ENCODE results near the gene MAP2K6. TPM values are rescaled to one million over a fixed set of nuclear protein-coding genes. Genes with fewer than 3 reads are reported as not detected.

Gene MAP2K6
- total RNA-seq, 1 donor from 2014 or later = 30.5 TPM

- Mint-ChIP-seq H3K9me3 (ENCODE audit: unreplicated experiment) (no peaks in the 10 kb centered on the region), H3K27me3 (ENCODE audit: unreplicated experiment) (peaks cover 4% of the 10 kb centered on the region), H3K4me1 (ENCODE audit: unreplicated experiment) (peaks cover 46% of the 10 kb centered on the region), H3K36me3 (ENCODE audit: low read depth, unreplicated experiment) (peaks cover 9% of the 10 kb centered on the region), H3K4me3 (ENCODE audit: unreplicated experiment) (no peak overlapping the region), H3K27ac (ENCODE audit: unreplicated experiment) (no peak overlapping the region)
- DNase-seq (ENCODE audit: low spot score) = no peak
- TF ChIP-seq CTCF (IDR thresholded peaks at IDR 0.05; ENCODE audit: unreplicated experiment) = no peak
Observed at GRCh38 chr17:69590671-69591070, 176.2 kb downstream of the MAP2K6 start.

GRCh38 chr17:69592692-69593350 is 178.3 kb downstream of the MAP2K6 start:
- TF ChIP-seq CTCF (IDR thresholded peaks at IDR 0.05; ENCODE audit: unreplicated experiment) = no peak
- Mint-ChIP-seq H3K27me3 (ENCODE audit: unreplicated experiment) (peaks cover 4% of the 10 kb centered on the region), H3K36me3 (ENCODE audit: low read depth, unreplicated experiment) (peaks cover 9% of the 10 kb centered on the region), H3K4me1 (ENCODE audit: unreplicated experiment) (peaks cover 49% of the 10 kb centered on the region), H3K27ac (ENCODE audit: unreplicated experiment) (peak overlapping the region; percentile 70), H3K9me3 (ENCODE audit: unreplicated experiment) (no peaks in the 10 kb centered on the region), H3K4me3 (ENCODE audit: unreplicated experiment) (no peak overlapping the region)
- DNase-seq (ENCODE audit: low spot score) = no peak

GRCh38 chr17:69593351-69593715 is 178.8 kb downstream of the MAP2K6 start:
- Mint-ChIP-seq H3K27me3 (ENCODE audit: unreplicated experiment) (peaks cover 4% of the 10 kb centered on the region), H3K9me3 (ENCODE audit: unreplicated experiment) (no peaks in the 10 kb centered on the region), H3K27ac (ENCODE audit: unreplicated experiment) (peak overlapping the region; percentile 96), H3K4me1 (ENCODE audit: unreplicated experiment) (peaks cover 51% of the 10 kb centered on the region), H3K4me3 (ENCODE audit: unreplicated experiment) (no peak overlapping the region), H3K36me3 (ENCODE audit: low read depth, unreplicated experiment) (peaks cover 9% of the 10 kb centered on the region)
- no peak for TF ChIP-seq CTCF (IDR thresholded peaks at IDR 0.05; ENCODE audit: unreplicated experiment)
- no peak for DNase-seq (ENCODE audit: low spot score)

GRCh38 chr17:69593716-69594115 is 179.2 kb downstream of the MAP2K6 start:
- H3K36me3 Mint-ChIP-seq (ENCODE audit: low read depth, unreplicated experiment) = peaks cover 9% of the 10 kb centered on the region
- H3K27me3 Mint-ChIP-seq (ENCODE audit: unreplicated experiment) = peaks cover 4% of the 10 kb centered on the region
- no peak for DNase-seq (ENCODE audit: low spot score)
- no peak overlapping the region for H3K4me3 Mint-ChIP-seq (ENCODE audit: unreplicated experiment)
- peak overlapping the region; percentile 96 for H3K27ac Mint-ChIP-seq (ENCODE audit: unreplicated experiment)
- H3K4me1 Mint-ChIP-seq (ENCODE audit: unreplicated experiment) = peaks cover 51% of the 10 kb centered on the region
- no peak for TF ChIP-seq CTCF (IDR thresholded peaks at IDR 0.05; ENCODE audit: unreplicated experiment)
- H3K9me3 Mint-ChIP-seq (ENCODE audit: unreplicated experiment) = no peaks in the 10 kb centered on the region

- no peak overlapping the region for H3K4me3 Mint-ChIP-seq (ENCODE audit: unreplicated experiment)
- peaks cover 6% of the 10 kb centered on the region for H3K36me3 Mint-ChIP-seq (ENCODE audit: low read depth, unreplicated experiment)
- H3K27ac Mint-ChIP-seq (ENCODE audit: unreplicated experiment) = peak overlapping the region; percentile 96
- peaks cover 4% of the 10 kb centered on the region for H3K27me3 Mint-ChIP-seq (ENCODE audit: unreplicated experiment)
- peaks cover 55% of the 10 kb centered on the region for H3K4me1 Mint-ChIP-seq (ENCODE audit: unreplicated experiment)
- no peaks in the 10 kb centered on the region for H3K9me3 Mint-ChIP-seq (ENCODE audit: unreplicated experiment)
- no peak for TF ChIP-seq CTCF (IDR thresholded peaks at IDR 0.05; ENCODE audit: unreplicated experiment)
- peak; percentile 15 for DNase-seq (ENCODE audit: low spot score)
Observed at GRCh38 chr17:69594641-69595040, 180.1 kb downstream of the MAP2K6 start.

Measured in endothelial cell (in vitro differentiated cells).